Suprapubic skin (tissue), 3 donors: ENCODE measurements around the gene TRIO.

ENCODE experiments used
- CTCF ChIP-seq, 2 donors: fragments of 200-600 bp in 1 of 2; fragments of 450-650 bp in 1 of 2; sonication (generic) in 1 of 2; IDR thresholded peaks; one replicate each; pipeline ENCODE4 v1.5.1; 2016 to 2019; ENCODE audit warnings: antibody characterized with exemption in 2 of 2, mild to moderate bottlenecking in 1 of 2, moderate library complexity in 1 of 2
- POLR2A ChIP-seq, 2 donors: fragments of 450-650 bp; IDR thresholded peaks; one replicate each; pipeline ENCODE4 v1.6.1; 2017; ENCODE audit warnings: antibody characterized with exemption in 2 of 2, mild to moderate bottlenecking in 2 of 2, moderate library complexity in 2 of 2

GRCh38 chr5:14407051-14407450 lies 263.9 kb downstream of the TRIO start:
- TF ChIP-seq CTCF (IDR thresholded peaks at IDR 0.05), result no peak
- no peak for TF ChIP-seq POLR2A (IDR thresholded peaks at IDR 0.05)
